Measurements from ENCODE around the gene HSF5. TPM values are rescaled to one million over a fixed set of nuclear protein-coding genes. Genes with fewer than 3 reads are reported as not detected.
A peak's percentile ranks its signal among the peaks of the same experiment; 100 is the strongest.

The HSF5 gene
- total RNA-seq, 4 donors from 2014 or later = 0.28 to 0.83 TPM; not detected in 2

DNA sequence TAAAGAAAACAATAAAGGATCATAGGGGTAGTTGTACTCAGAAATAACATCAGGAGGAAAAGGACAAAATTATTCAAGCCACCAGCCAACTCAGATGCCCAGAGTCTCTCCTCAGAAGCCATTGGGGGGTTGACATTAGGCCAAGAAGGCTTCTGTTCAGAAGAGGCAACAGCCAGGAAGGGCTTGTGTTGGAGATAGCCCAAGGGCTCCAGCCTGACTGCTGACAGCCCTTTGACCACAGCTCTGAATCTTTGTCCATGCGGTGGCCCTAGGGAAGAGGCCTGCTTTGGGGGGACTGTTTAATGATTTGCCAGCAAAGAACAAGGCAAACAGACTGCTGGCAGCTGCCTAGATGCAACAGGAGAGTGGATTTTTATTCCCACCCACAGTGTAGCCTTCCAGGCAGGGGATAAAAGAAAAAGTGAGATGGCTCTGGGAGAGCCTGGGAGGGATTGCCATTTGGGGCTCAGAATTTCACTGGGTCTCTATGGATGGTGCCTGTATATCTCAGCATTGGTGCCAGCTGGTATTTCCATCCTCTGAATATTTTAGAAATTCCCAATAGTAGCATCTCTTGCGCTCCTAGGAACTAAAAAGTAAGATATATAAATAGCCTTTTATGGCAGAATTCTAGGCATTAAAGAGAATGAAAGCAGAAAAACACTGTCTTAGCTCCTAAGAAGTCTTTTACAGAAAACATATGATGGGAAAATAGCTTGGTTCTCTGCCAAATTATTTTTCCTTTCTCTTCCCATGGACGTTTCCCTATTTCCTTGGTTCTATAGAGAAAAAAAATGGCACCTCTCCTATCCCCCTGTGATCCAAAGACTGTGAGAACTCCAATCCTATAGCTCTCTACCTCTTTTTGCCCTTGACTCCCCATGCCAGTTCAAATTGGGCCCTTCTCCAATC is 106.8 kb downstream of the HSF5 start:
- no peak for TF ChIP-seq CTCF (IDR thresholded peaks at IDR 0.05)
- Histone ChIP-seq H3K4me3 (no peak overlapping the region), H3K4me1 (peaks cover 0 to 70% (median 6%) of the 10 kb centered on the region in 4 donors), H3K27ac (peak overlapping the region in 3 of 4 donors; percentile 13 to 66 (median 40)), H3K27me3 (no peaks in the 10 kb centered on the region), H3K36me3 (no peaks in the 10 kb centered on the region), H3K9me3 (no peaks in the 10 kb centered on the region)
- DNase-seq = no peak

DNA sequence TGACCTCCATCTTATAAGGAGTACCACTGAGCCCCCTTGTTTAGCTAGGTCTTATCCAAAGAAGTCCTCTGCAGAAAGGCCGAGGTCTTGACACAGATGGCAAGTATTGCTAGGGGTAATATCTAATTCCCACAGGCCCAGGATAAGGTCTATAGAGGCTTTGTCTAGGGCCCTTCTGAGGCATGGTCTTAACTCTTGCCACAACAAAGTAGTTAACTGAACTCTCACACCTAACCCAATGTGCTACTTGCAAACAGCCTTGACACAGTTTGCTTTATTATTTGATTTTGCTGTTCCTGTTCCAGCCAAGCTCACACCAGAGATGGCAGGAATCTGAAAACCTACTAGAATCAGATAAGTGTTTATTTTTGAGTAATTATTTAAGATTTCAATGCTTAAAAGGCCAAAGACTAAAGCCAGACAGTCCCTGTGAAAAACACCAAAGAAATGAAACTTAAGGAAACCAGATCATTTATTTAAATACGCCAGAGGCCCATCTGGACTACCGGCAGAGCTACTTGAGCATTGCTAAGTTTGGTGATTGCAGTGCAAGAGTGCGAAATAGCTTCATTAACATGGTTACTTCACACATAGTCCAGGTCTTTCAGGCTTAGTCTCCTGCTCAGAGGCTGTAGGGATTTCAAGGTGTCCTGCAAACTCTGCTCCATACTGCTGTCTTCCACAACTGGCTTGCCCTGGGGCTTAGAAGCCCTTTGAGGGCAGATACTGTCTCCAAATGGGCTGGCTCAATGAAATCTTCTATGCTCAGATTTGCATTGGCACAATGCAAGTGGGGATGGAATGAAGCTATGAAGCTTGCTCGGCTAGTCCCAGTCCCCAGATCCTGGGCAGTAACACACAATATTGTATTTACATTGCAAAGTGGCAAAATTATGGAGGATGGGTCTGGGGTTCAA is 107.7 kb downstream of the HSF5 start:
- Histone ChIP-seq H3K27me3 (no peaks in the 10 kb centered on the region), H3K27ac (peak overlapping the region in 1 of 4 donors; percentile 41), H3K36me3 (no peaks in the 10 kb centered on the region), H3K4me1 (peaks cover 0 to 77% (median 6%) of the 10 kb centered on the region in 4 donors), H3K4me3 (no peak overlapping the region), H3K9me3 (no peaks in the 10 kb centered on the region)
- TF ChIP-seq POLR2A (IDR thresholded peaks at IDR 0.05) (no peak), CTCF (IDR thresholded peaks at IDR 0.05) (no peak)
- DNase-seq = no peak

DNA sequence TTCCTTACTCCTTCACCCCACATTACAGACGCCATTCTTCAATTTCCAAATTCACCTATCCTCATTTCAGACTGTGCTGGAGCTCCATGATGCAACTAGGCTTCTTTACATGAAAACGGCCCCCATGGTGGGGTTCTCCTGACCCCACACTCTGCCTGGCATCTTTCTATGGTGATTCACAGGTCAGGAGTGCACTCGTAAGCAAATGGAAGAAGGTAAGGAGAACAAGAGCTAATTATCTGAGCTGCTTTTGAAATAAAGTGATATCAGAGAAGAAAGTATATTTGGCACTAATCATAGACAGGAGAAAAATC is 108.7 kb downstream of the HSF5 start:
- no peaks in the 10 kb centered on the region for H3K9me3 ChIP-seq
- H3K4me3 ChIP-seq = no peak overlapping the region
- peaks cover 0 to 81% (median 6%) of the 10 kb centered on the region in 4 donors for H3K4me1 ChIP-seq
- H3K36me3 ChIP-seq = no peaks in the 10 kb centered on the region
- peak overlapping the region in 1 of 4 donors; percentile 38 for H3K27ac ChIP-seq
- H3K27me3 ChIP-seq = no peaks in the 10 kb centered on the region
- no peak for DNase-seq
- no peak for TF ChIP-seq POLR2A (IDR thresholded peaks at IDR 0.05)
- TF ChIP-seq CTCF (IDR thresholded peaks at IDR 0.05) = no peak

- Histone ChIP-seq H3K4me1 (peaks cover 0 to 81% (median 6%) of the 10 kb centered on the region in 4 donors), H3K27ac (peak overlapping the region in 1 of 4 donors; percentile 38), H3K27me3 (no peaks in the 10 kb centered on the region), H3K4me3 (no peak overlapping the region), H3K36me3 (no peaks in the 10 kb centered on the region), H3K9me3 (no peaks in the 10 kb centered on the region)
- TF ChIP-seq POLR2A (IDR thresholded peaks at IDR 0.05) = no peak
- no peak for TF ChIP-seq CTCF (IDR thresholded peaks at IDR 0.05)
- DNase-seq = no peak
These were observed 109.3 kb downstream of the HSF5 start for GRCh38 chr17:58378733-58379510.

GRCh38 chr17:58377661-58378060 is 110.5 kb downstream of the HSF5 start:
- Histone ChIP-seq H3K4me1 (peaks cover 0 to 72% (median 5%) of the 10 kb centered on the region in 4 donors), H3K9me3 (no peaks in the 10 kb centered on the region), H3K27ac (peak overlapping the region in 2 of 4 donors; percentile 45 to 79), H3K36me3 (no peaks in the 10 kb centered on the region), H3K4me3 (no peak overlapping the region), H3K27me3 (no peaks in the 10 kb centered on the region)
- no peak for DNase-seq
- TF ChIP-seq CTCF (IDR thresholded peaks at IDR 0.05) (no peak), POLR2A (IDR thresholded peaks at IDR 0.05) (no peak)

Data from Peyer's patch (tissue), 4 donors.